GM12878 (cell line): ENCODE measurements around the gene PC.

Source experiments
- EP300 ChIP-seq, 2 experiments: fragments of 150-350 bp in 1 of 2; IDR thresholded peaks; 2 replicates each; pipeline ENCODE4 v1.6.1; 2011 to 2012; ENCODE audit warnings: low read depth in 2 of 2, low read length in 2 of 2, borderline replicate concordance in 1 of 2, improper control_type of control experiment in 1 of 2, inconsistent platforms in 1 of 2; ENCODE audit not compliant: control insufficient read depth in 1 of 2
- ESRRA ChIP-seq: IDR thresholded peaks from 2 replicates; pipeline ENCODE4 v1.6.1; 2012; ENCODE audit warnings: mild to moderate bottlenecking, low read length, improper control_type of control experiment
- POLR2AphosphoS5 ChIP-seq: IDR thresholded peaks from 2 replicates; pipeline ENCODE4 v1.6.1; 2011; ENCODE audit warnings: mild to moderate bottlenecking, low read length, inconsistent platforms
- USF2 ChIP-seq: IDR thresholded peaks from 2 replicates; pipeline ENCODE4 v1.6.1; 2011; ENCODE audit warnings: low read depth, low read length, improper control_type of control experiment, borderline replicate concordance
- ZNF207 ChIP-seq: fragments of 450-650 bp; IDR thresholded peaks from 2 replicates; pipeline ENCODE4 v1.6.1; 2014; ENCODE audit warnings: antibody characterized with exemption, mild to moderate bottlenecking, borderline replicate concordance

DNA sequence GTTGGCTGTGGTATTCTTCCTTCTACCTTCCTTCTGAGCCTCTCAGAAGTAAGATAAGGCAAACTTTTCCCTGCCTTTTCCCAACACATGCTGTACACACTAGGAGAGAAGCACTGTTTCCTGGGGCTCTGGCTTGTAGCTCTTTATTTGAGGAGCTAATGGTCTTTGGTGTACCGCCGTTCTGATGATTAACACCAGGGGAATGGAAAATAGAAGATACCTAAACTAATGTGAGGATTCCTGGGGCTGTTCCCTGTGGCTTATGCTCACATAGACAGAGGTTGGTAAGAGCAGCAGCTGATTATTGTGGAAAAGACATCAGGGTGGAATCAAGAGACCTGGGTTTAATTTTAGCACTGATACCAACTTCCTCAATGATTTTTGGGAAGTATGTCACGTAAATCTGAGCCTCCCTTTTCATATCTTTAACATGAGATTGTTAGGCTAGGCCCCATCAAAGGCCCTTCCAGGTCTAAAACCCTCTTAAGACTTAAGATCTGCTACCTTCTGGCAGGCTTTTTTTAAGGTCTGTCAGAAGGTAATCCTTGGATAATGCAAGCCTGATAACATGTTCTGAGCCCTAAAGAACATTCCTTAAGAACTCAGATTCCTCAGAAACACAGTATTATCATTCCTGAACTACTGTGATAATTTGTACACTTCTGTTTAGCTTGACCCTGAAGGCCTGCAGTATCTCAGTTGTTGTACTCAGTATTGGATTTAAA is 139.8 kb downstream of the PC start:
- no peak for TF ChIP-seq POLR2AphosphoS5
- TF ChIP-seq EP300 (IDR thresholded peaks at IDR 0.05; ENCODE audit: borderline replicate concordance in 1 of 2, control insufficient read depth in 1 of 2, low read depth in 2 of 2, low read length in 2 of 2), result no peak
- no peak for TF ChIP-seq ZNF207
- no peak for TF ChIP-seq ESRRA
- no peak for TF ChIP-seq USF2
